ENCODE data around the gene NFATC2IP.
"Not testable (repeated sequence)": the region's sequence is repeated elsewhere in the genome, so short reads cannot be mapped to it uniquely, and the experiment has no call there.

Gene NFATC2IP

GRCh38 chr16:28927815-28928214, 22.9 kb upstream of the NFATC2IP start:
- DNase-seq = no peak

- no peak for DNase-seq
These were observed 20.5 kb upstream of the NFATC2IP start for GRCh38 chr16:28930203-28930602.

DNA sequence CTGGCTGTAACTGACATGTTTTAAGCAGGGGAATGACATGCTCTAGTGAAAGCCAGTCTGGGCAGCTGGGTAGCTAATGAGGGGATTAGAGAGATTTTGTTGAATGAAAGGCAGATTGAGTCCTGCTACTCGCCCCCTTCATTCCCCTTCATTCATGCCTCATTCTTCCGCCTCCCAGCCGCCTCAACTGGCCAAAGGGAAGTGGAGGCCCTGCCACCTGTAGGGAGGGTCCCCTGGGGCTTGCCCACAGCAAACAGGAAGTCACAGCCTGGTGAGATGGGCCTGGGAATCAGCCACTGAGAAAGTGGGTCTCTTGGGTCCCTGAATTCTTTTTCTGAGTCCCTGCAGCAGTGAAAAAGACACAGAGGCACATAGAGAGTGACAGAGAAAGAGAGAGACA, 20.1 kb upstream of the NFATC2IP start:
- no peak for DNase-seq

DNA sequence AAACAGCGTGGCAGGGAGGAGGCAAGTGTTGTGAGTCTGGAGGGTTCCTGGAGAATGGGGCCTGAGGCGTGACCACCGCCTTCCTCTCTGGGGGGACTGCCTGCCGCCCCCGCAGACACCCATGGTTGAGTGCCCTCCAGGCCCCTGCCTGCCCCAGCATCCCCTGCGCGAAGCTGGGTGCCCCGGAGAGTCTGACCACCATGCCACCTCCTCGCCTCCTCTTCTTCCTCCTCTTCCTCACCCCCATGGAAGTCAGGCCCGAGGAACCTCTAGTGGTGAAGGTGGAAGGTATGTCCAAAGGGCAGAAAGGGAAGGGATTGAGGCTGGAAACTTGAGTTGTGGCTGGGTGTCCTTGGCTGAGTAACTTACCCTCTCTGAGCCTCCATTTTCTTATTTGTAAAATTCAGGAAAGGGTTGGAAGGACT, 18.9 kb upstream of the NFATC2IP start, which contains the start of gene CD19:
Gene CD19, plus strand, starts transcription at position 171 of the 425 bp plus-strand sequence. Its CDS starts 30 bp downstream, at position 201.
- DNase-seq = no peak

- DNase-seq = no peak
These were observed 18.2 kb upstream of the NFATC2IP start for GRCh38 chr16:28932339-28933141.

GRCh38 chr16:28933171-28933570, 17.6 kb upstream of the NFATC2IP start:
- no peak for DNase-seq

- DNase-seq = no peak
These were observed 15.4 kb upstream of the NFATC2IP start for GRCh38 chr16:28935346-28935745.

- DNase-seq = no peak
These were observed 14.6 kb upstream of the NFATC2IP start for GRCh38 chr16:28935924-28936783.

- DNase-seq = no peak
These were observed 14.0 kb upstream of the NFATC2IP start for GRCh38 chr16:28936784-28937155.

- no peak for DNase-seq
These were observed 13.4 kb upstream of the NFATC2IP start for GRCh38 chr16:28937222-28937876.

DNA sequence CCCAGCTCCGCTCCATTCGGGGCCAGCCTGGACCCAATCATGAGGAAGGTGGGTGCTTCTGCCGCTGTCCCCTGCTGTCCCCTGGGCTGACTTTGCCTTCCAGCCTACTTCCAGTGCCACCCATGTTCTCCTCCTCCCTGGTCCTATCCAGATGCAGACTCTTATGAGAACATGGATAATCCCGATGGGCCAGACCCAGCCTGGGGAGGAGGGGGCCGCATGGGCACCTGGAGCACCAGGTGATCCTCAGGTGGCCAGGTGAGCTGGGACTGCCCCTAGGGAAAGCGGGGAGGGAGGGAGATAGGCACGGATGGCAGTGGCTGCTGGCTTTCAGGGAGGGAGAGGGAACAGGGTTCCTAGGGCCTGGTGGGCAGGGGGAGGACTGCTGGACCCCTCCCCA, 12.0 kb upstream of the NFATC2IP start:
- no peak for DNase-seq

GRCh38 chr16:28939825-28940224, 10.9 kb upstream of the NFATC2IP start:
- not testable (repeated sequence) for DNase-seq

DNA sequence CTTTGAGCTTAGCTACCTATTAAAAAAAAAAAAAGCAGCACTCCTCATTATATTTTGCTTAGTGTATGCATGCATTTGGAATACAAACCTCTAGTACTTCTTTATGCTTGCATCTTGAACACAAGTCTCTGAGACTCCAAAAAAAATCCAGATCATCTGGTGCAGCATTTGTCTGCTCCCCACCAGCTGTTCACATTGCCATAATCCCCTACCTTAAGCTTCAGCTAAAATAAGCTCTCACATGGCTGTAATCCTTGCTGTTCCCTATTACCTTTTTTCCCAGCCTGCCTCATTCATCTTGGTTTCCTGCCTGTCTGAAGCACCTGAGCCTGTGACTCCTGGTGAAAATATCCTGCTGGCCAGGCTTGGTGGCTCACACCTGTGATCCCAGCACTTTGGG, 7.5 kb upstream of the NFATC2IP start:
- peak; percentile 23 for DNase-seq

- no peak for DNase-seq
These were observed 4.1 kb upstream of the NFATC2IP start for GRCh38 chr16:28946681-28947080.

DNA sequence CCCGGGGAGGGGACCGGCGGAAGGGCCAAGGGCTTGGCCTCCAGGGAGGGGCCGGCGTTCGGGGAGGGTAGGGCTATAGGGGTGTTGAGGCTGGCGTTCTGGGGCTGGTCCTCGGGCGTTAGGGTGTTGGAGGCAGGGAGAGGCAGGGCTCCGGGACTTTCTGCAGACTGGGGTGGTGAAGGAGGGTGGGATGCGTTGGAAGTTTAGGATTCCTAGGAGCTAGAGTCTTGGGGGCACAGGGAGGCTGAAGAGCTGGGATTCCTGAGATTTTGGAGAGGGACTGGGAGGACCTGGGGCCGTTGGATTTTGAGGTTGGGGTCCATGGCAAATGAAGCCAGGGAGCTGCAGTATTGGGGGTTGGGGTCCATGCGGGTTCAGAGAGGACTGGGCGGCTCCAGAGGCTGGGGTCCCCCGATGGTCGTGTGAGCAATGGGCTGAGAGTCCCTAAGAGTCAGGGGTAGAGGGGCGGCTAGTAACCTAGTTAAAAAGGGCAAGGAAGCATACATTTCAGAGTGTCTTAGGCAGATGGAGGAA, 740 bp downstream of the NFATC2IP start:
- DNase-seq = no peak

DNA sequence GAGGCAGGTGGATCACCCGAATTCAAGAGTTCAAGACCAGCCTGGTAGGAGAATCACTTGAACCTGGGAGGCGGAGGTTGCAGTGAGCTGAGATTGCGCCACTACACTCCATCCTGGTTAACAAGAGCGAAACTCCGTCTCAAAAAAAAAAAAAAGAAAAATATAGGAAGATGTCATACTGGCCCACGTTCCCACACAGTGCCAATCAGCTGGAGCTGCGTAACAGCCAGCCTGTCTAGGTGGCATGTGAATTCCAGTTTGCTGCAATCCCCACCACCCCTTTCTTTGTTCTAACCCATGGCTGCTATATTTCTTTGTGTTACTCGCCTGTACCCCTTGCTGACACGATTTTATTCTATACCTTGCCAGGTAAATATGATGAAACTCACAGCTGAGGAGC, 7.5 kb downstream of the NFATC2IP start:
- DNase-seq = no peak

GRCh38 chr16:28958836-28959235, 8.1 kb downstream of the NFATC2IP start:
- no peak for DNase-seq

- no peak for DNase-seq
These were observed 13.3 kb downstream of the NFATC2IP start for GRCh38 chr16:28964072-28964471.

DNA sequence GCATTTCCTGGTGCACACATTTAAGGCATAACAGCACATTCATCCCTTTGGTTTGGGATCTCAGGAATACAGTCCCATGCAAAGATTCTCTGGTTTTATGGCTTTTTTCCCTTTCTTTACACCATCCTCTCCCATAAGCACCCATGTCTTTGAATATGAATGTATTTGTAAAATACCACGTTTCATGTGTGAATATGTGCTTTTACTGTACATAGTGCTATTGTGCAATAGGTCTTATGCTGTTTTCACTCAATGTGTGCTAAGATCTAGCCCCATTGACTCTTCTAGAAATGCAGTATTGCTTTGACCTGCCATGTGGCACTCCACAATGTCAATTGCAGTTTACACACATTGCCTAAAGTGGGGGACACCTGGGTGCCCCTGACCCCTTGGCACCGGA, 13.8 kb downstream of the NFATC2IP start:
- no peak for DNase-seq

- no peak for DNase-seq
These were observed 16.4 kb downstream of the NFATC2IP start for GRCh38 chr16:28967156-28967555.

- not testable (repeated sequence) for DNase-seq
These were observed 19.0 kb downstream of the NFATC2IP start for GRCh38 chr16:28969696-28970095.

DNA sequence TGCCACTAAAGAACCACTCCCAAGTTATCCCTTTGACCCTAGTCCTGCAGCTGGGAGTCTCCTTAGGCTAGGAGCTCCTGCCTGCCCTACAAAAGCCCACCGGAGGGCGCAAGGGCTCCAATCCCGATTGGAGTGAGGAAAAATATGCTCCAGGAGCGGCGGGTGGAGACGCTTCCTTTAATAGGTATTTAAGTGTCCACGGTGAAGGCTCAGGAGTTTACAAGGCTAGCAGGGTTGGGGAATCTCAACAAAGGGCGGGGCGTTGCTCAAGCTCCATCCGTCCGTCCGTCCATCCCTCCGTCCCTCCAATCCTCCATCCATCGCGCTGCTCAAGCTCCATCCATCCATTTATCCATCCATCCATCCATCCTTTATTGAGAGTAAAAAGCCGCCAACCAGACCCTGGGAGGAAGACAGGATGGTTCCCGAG, 23.3 kb downstream of the NFATC2IP start:
- DNase-seq = peak; percentile 54
